Retinal pigment epithelial cell (primary cell): ENCODE data around the gene PFKP.

Source experiments
- DNase-seq: peaks from one replicate; pipeline ENCODE4 v3.0.0-alpha.2; 2010; ENCODE audit warnings: low read depth
- H3K4me3 ChIP-seq: 2 replicates; pipeline ENCODE4 v1.5.1; 2011; ENCODE audit warnings: mild to moderate bottlenecking, low read length, control low read depth, moderate library complexity
- CTCF ChIP-seq: conservative IDR thresholded peaks from 2 replicates; pipeline ENCODE4 v1.5.1; 2011; ENCODE audit warnings: low read depth, low read length, control low read depth, inconsistent platforms

The PFKP gene

GRCh38 chr10:3069876-3070275 lies 2.5 kb downstream of the PFKP start:
- no peak for TF ChIP-seq CTCF
- peak overlapping the region; percentile 83 for H3K4me3 ChIP-seq
- DNase-seq = no peak

- no peak overlapping the region for H3K4me3 ChIP-seq
- DNase-seq = peak; percentile 87
- no peak for TF ChIP-seq CTCF
Measured at GRCh38 chr10:3071405-3072198, 4.3 kb downstream of the PFKP start.

GRCh38 chr10:3072641-3073360 lies 5.5 kb downstream of the PFKP start:
- no peak overlapping the region for H3K4me3 ChIP-seq
- DNase-seq = no peak
- no peak for TF ChIP-seq CTCF

DNA sequence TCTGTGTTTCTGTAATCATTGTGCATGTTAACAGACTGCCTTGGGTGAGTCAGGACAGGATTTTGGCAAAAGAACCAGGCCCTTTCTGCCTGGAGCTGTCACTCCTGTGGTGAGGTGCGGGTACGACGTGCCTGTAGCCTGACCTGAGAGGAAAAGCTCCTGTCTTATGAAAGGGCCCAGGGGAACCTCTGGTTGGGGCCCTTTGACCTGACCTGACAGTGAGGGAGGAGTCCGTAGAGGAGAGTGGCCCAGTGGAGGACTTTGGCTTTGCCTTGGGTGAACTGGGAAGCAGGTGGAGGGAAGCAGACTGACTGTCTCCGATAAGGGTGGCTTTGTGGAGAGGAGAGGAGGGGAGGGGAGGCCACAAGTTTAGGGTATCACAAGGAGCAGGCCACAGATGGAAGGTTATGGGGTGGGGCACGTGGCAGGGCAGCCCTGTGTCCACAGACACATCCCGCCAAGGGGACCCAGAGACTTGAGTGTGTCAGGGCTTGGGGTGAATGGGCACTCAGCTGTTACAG lies 6.9 kb downstream of the PFKP start:
- no peak for TF ChIP-seq CTCF

DNA sequence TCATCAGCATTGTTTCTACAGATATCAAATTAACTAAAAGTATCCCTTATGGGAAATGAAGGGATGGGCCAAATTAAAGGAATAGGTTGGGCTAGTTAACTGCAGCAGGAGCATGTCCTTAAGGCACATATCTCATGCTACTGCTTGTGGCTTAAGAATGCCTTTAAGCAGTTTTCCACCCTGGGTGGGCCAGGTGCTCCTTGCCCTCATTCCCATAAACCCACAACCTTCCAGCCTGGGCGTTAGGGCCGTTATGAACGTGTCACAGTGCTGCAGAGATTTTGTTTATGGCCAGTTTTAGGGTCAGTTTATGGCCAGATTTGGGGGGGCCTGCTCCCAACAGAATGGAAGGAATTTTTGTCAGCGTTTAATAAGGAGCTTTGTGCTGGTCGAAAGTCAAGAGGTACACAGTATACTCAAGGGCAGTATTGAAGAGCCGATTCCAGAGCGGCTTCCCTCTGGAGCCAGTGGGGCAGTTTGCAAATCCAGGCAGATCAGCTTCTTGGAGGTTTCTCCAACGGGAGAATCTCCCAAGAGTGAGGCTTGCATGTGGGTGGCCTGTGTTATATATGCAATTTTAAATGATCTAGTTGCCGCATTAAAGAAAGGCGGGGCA lies 7.7 kb downstream of the PFKP start:
- DNase-seq = no peak
- TF ChIP-seq CTCF = no peak
- H3K4me3 ChIP-seq = no peak overlapping the region

More for the DNA sequence above, 6.9 kb downstream of the PFKP start:
- DNase-seq = no peak
- H3K4me3 ChIP-seq = no peak overlapping the region

DNA sequence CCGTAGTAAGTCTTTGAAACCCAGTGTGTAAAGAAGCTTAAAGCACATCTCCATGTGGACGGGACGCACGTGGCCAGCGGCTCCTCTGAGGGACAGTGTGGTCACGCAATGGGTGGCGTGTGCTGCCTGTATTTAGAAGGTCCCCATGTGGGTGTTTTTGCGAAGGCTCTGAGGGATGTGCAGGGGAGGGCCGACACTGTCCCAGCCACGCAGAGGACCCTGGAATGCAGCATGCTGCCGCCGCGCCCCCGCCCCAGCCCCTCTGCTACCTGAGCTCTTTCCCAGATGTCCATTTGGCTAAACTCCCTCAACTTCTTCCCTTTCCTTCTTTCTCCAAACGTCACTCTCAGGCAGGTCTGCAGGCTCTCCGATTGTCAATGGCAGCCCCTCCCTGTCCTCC lies 8.8 kb downstream of the PFKP start:
- DNase-seq = no peak
- no peak for TF ChIP-seq CTCF
- no peak overlapping the region for H3K4me3 ChIP-seq
